HL-60 (cell line): Measurements from ENCODE around the gene CENPF.
A peak's percentile ranks its signal among the peaks of the same experiment; 100 is the strongest.

ENCODE experiments used
- DNase-seq, 2 experiments: peaks; one replicate each; pipeline ENCODE4 v3.0.0-alpha.2; 2010 to 2020; ENCODE audit warnings: low read depth in 1 of 2, low spot score in 1 of 2
- H3K27ac ChIP-seq: fragments of 250-450 bp; sonication (Bioruptor Pico); replicated peaks from 2 replicates; pipeline ENCODE4 v1.5.1; 2020; ENCODE audit warnings: mild to moderate bottlenecking, moderate library complexity
- H3K27me3 ChIP-seq: fragments of 250-450 bp; sonication (Bioruptor Pico); 2 replicates; pipeline ENCODE4 v1.5.1; 2021; ENCODE audit warnings: mild to moderate bottlenecking, moderate library complexity; ENCODE audit not compliant: insufficient read depth, poor library complexity, severe bottlenecking
- H3K4me3 ChIP-seq: replicated peaks from 2 replicates; pipeline ENCODE4 v1.5.1; 2011; ENCODE audit warnings: mild to moderate bottlenecking, control low read depth, low read length; ENCODE audit not compliant: insufficient read depth
- GABPA ChIP-seq: IDR thresholded peaks from 2 replicates; pipeline ENCODE4 v1.6.1; 2012; ENCODE audit warnings: low read depth
- POLR2AphosphoS5 ChIP-seq: IDR thresholded peaks from 2 replicates; pipeline ENCODE4 v1.6.1; 2012; ENCODE audit warnings: low read depth
- REST ChIP-seq: IDR thresholded peaks from 2 replicates; pipeline ENCODE4 v1.6.1; 2012; ENCODE audit warnings: low read depth; ENCODE audit not compliant: insufficient replicate concordance
- SPI1 ChIP-seq: IDR thresholded peaks from 2 replicates; pipeline ENCODE4 v1.6.1; 2012; ENCODE audit warnings: low read depth, mild to moderate bottlenecking, borderline replicate concordance
- TF ChIP-seq, protein P1 (sequence below): IDR thresholded peaks from one replicate; pipeline ENCODE4 v1.5.1; 2011; ENCODE audit warnings: low read length, control low read depth, inconsistent platforms; ENCODE audit not compliant: insufficient read depth

CENPF gene

GRCh38 chr1:214584805-214585766 lies 17.9 kb upstream of the CENPF start:
- DNase-seq, result no peak
- no peaks in the 10 kb centered on the region for H3K27me3 ChIP-seq
- TF ChIP-seq POLR2AphosphoS5, result no peak
- TF ChIP-seq, protein P1, sequence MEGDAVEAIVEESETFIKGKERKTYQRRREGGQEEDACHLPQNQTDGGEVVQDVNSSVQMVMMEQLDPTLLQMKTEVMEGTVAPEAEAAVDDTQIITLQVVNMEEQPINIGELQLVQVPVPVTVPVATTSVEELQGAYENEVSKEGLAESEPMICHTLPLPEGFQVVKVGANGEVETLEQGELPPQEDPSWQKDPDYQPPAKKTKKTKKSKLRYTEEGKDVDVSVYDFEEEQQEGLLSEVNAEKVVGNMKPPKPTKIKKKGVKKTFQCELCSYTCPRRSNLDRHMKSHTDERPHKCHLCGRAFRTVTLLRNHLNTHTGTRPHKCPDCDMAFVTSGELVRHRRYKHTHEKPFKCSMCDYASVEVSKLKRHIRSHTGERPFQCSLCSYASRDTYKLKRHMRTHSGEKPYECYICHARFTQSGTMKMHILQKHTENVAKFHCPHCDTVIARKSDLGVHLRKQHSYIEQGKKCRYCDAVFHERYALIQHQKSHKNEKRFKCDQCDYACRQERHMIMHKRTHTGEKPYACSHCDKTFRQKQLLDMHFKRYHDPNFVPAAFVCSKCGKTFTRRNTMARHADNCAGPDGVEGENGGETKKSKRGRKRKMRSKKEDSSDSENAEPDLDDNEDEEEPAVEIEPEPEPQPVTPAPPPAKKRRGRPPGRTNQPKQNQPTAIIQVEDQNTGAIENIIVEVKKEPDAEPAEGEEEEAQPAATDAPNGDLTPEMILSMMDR, result peak; percentile 2
- H3K4me3 ChIP-seq, result no peak overlapping the region
- H3K27ac ChIP-seq, result no peak overlapping the region

GRCh38 chr1:214586621-214587020 lies 16.4 kb upstream of the CENPF start:
- DNase-seq, result no peak
- Histone ChIP-seq H3K27ac (no peak overlapping the region), H3K4me3 (no peak overlapping the region), H3K27me3 (no peaks in the 10 kb centered on the region)
- TF ChIP-seq POLR2AphosphoS5 (no peak), GABPA (no peak), REST (no peak), SPI1 (no peak)
- TF ChIP-seq, protein P1, result no peak

DNA sequence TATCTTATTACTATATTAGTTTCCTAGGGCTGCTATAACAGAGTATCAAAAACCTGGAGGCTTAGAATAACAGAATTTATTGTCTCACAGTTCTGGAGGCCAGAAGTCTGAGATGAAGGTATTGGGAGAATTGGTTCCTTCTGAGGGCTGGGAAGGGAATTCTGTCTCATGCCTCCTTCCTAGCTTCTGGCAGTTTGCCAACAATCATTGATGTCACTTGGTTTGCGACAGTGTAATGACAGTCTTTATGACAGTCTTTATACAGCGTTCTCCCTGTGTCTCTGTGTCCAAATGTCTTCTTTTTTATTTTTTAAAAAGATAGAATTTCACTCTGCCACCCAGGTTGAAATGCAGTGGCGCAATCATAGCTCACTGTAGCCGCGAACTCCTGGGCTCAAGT lies 15.8 kb upstream of the CENPF start:
- no peak overlapping the region for H3K27ac ChIP-seq
- no peak for DNase-seq
- H3K27me3 ChIP-seq, result no peaks in the 10 kb centered on the region
- TF ChIP-seq, protein P1, result no peak
- no peak for TF ChIP-seq POLR2AphosphoS5
- TF ChIP-seq SPI1, result no peak
- H3K4me3 ChIP-seq, result no peak overlapping the region

DNA sequence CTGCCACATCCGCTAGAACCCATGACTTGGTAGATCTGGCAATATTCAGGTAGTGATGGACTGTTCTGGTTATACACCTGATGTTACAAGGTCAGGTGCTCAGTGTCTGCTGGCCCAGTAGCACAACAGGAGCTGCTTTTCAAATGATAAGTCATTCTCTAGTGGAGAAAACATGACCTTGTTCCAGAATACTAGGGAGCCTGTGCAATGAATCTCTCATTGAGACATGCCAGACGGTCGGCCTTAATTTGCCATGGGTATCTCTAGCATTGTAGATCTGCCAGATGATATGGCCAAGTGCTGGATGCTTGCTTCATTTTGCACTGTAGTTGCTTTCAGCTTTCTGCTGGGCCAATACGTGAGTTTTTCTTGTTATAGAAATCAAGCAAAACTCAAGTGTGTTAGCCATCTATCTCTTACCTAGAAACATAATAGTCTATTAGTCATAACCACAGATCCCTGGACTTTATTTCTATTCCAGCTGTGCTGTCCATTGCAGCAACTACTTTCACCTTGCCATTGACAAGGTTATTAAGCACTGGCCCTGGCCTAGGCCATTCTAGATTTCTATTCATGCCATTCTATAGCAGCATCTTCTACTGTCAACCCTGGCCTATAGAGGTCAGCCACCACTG lies 13.9 kb upstream of the CENPF start:
- TF ChIP-seq GABPA, result no peak
- H3K27me3 ChIP-seq, result no peaks in the 10 kb centered on the region
- no peak for DNase-seq

DNA sequence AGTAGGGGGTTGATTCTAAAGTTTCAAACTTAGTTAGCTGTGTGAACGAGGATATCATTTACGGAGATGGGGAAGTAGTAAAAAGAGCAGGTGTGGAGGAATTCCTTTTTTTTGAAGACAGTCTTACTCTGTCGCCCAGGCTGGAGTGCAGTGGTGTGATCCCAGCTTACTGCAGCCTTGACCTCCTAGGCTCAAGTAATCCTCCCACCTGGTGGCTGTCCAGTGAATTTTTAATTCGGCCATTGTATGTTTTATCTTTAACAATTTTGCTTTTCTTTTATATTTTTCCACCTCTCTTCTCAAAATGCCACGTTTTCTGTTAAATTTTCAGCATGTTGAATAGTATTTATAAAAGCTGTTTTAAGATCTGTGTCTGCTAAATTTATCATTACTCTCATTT lies 12.3 kb upstream of the CENPF start:
- Histone ChIP-seq H3K4me3 (no peak overlapping the region), H3K27ac (no peak overlapping the region), H3K27me3 (no peaks in the 10 kb centered on the region)
- DNase-seq, result no peak
- TF ChIP-seq, protein P1, result no peak
- TF ChIP-seq REST, result no peak
- TF ChIP-seq POLR2AphosphoS5, result no peak
- no peak for TF ChIP-seq GABPA
- no peak for TF ChIP-seq SPI1

More for the DNA sequence above, 13.9 kb upstream of the CENPF start:
- H3K27ac ChIP-seq, result no peak overlapping the region
- H3K4me3 ChIP-seq, result no peak overlapping the region
